SU-DHL-6 (cell line): ENCODE data around the gene PIGS.
"Not testable (repeated sequence)": the region's sequence is repeated elsewhere in the genome, so short reads cannot be mapped to it uniquely, and the experiment has no call there.

Experiments used
- H2AFZ ChIP-seq: fragments of 200-600 bp; sonication (generic); 2 replicates; pipeline ENCODE4 v1.6.1; 2014; ENCODE audit warnings: low read depth, mild to moderate bottlenecking, moderate library complexity, mixed read lengths, antibody characterized with exemption, low read length; ENCODE audit not compliant: severe bottlenecking
- H3F3A ChIP-seq: fragments of 200-600 bp; shearing (Covaris generic); 2 replicates; pipeline ENCODE4 v1.6.0; 2016; ENCODE audit warnings: antibody characterized with exemption, mild to moderate bottlenecking; ENCODE audit not compliant: insufficient read depth
- H3K27ac ChIP-seq: fragments of 200-600 bp; sonication (generic); 2 replicates; pipeline ENCODE4 v1.5.1; 2016; ENCODE audit warnings: low read depth, mild to moderate bottlenecking, low read length, moderate library complexity, mixed read lengths
- H3K27me3 ChIP-seq: fragments of 200-600 bp; sonication (generic), shearing (Covaris generic); 2 replicates; pipeline ENCODE4 v1.6.0; 2014; ENCODE audit warnings: mild to moderate bottlenecking, low read length
- H3K36me3 ChIP-seq: fragments of 200-600 bp; sonication (generic); 2 replicates; pipeline ENCODE4 v1.6.1; 2014; ENCODE audit warnings: mild to moderate bottlenecking, low read length, mixed read lengths
- H3K4me2 ChIP-seq: fragments of 300-600, 200-600 bp; shearing (Covaris generic), sonication (generic); 2 replicates; pipeline ENCODE4 v1.6.0; 2014; ENCODE audit warnings: low read length, low read depth, mild to moderate bottlenecking; ENCODE audit not compliant: poor library complexity, severe bottlenecking
- H3K4me3 ChIP-seq: fragments of 200-600 bp; sonication (generic); 2 replicates; pipeline ENCODE4 v1.5.1; 2014; ENCODE audit warnings: antibody characterized with exemption, low read length, mild to moderate bottlenecking, mixed read lengths; ENCODE audit not compliant: insufficient read depth, poor library complexity, severe bottlenecking
- H3K79me2 ChIP-seq: fragments of 200-600 bp; sonication (generic); 2 replicates; pipeline ENCODE4 v1.6.1; 2014; ENCODE audit warnings: mild to moderate bottlenecking, low read length, moderate library complexity; ENCODE audit not compliant: insufficient read depth
- H3K9ac ChIP-seq: fragments of 200-600 bp; sonication (generic); 2 replicates; pipeline ENCODE4 v1.7.0; 2014; ENCODE audit warnings: mild to moderate bottlenecking, low read length
- H3K9me2 ChIP-seq: fragments of 200-600 bp; sonication (generic); replicated peaks from 2 replicates; pipeline ENCODE4 v1.6.1; 2014; ENCODE audit warnings: low read length; ENCODE audit not compliant: insufficient read depth
- H3K9me3 ChIP-seq: fragments of 200-600 bp; sonication (generic); 2 replicates; pipeline ENCODE4 v1.6.1; 2014; ENCODE audit warnings: low read length, mixed read lengths; ENCODE audit not compliant: insufficient read depth
- H4K20me1 ChIP-seq: fragments of 200-600 bp; sonication (generic); 2 replicates; pipeline ENCODE4 v1.6.1; 2014; ENCODE audit warnings: low read depth, mild to moderate bottlenecking, antibody characterized with exemption, low read length, moderate library complexity, mixed read lengths
- CTCF ChIP-seq: fragments of 200-600 bp; sonication (generic); IDR thresholded peaks from one replicate; pipeline ENCODE4 v1.5.1; 2017; ENCODE audit warnings: antibody characterized with exemption, mild to moderate bottlenecking, low read length, moderate library complexity; ENCODE audit not compliant: insufficient read depth, poor library complexity, severe bottlenecking
- EZH2phosphoT487 ChIP-seq: fragments of 200-600 bp; sonication (generic), shearing (Covaris generic); conservative IDR thresholded peaks from 2 replicates; pipeline ENCODE4 v1.6.1; 2018; ENCODE audit warnings: mild to moderate bottlenecking, antibody characterized with exemption, low read length, moderate library complexity, mixed read lengths

Gene PIGS

GRCh38 chr17:28612936-28613872, 41.9 kb upstream of the PIGS start:
- H3K79me2 ChIP-seq, result no peaks in the 10 kb centered on the region
- no peak overlapping the region for H3K4me2 ChIP-seq
- peaks cover 27% of the 10 kb centered on the region for H3K36me3 ChIP-seq
- H3K9me3 ChIP-seq, result no peaks in the 10 kb centered on the region
- H3K9me2 ChIP-seq, result no peaks in the 10 kb centered on the region
- no peak overlapping the region for H3K27ac ChIP-seq
- no peaks in the 10 kb centered on the region for H4K20me1 ChIP-seq
- H3K9ac ChIP-seq, result no peak overlapping the region
- no peak overlapping the region for H3K4me3 ChIP-seq
- H3F3A ChIP-seq, result no peaks in the 10 kb centered on the region
- no peak overlapping the region for H2AFZ ChIP-seq
- TF ChIP-seq EZH2phosphoT487 (no peak), CTCF (peak; percentile 52)
- no peaks in the 10 kb centered on the region for H3K27me3 ChIP-seq

- Histone ChIP-seq H3F3A (0 out of 2 replicates have a peak, but pooled peaks cover 4% of the 10 kb centered on the region), H2AFZ (no peak overlapping the region), H4K20me1 (no peaks in the 10 kb centered on the region), H3K79me2 (no peaks in the 10 kb centered on the region), H3K27me3 (no peaks in the 10 kb centered on the region), H3K4me2 (no peak overlapping the region), H3K27ac (no peak overlapping the region), H3K9me2 (no peaks in the 10 kb centered on the region), H3K9me3 (no peaks in the 10 kb centered on the region), H3K36me3 (peaks cover 29% of the 10 kb centered on the region), H3K9ac (no peak overlapping the region), H3K4me3 (no peak overlapping the region)
- no peak for TF ChIP-seq CTCF
- no peak for TF ChIP-seq EZH2phosphoT487
Observed at GRCh38 chr17:28612531-28612930, 41.2 kb upstream of the PIGS start.

- Histone ChIP-seq H3K4me2 (no peak overlapping the region), H3K4me3 (no peak overlapping the region), H4K20me1 (no peaks in the 10 kb centered on the region), H2AFZ (no peak overlapping the region), H3K27me3 (no peaks in the 10 kb centered on the region), H3K79me2 (no peaks in the 10 kb centered on the region), H3K27ac (no peak overlapping the region), H3K9me3 (no peaks in the 10 kb centered on the region), H3K9me2 (no peaks in the 10 kb centered on the region), H3K36me3 (peaks cover 17% of the 10 kb centered on the region), H3F3A (0 out of 2 replicates have a peak, but pooled peaks cover 4% of the 10 kb centered on the region), H3K9ac (no peak overlapping the region)
- TF ChIP-seq CTCF, result no peak
- no peak for TF ChIP-seq EZH2phosphoT487
Observed at GRCh38 chr17:28610376-28610775, 39.1 kb upstream of the PIGS start.

GRCh38 chr17:28604031-28604430, 32.7 kb upstream of the PIGS start:
- not testable (repeated sequence) for H3K79me2 ChIP-seq, H3K4me2 ChIP-seq, H3K36me3 ChIP-seq, H3K27ac ChIP-seq, H3K27me3 ChIP-seq, H3K4me3 ChIP-seq, H4K20me1 ChIP-seq, H3K9me2 ChIP-seq, H3K9me3 ChIP-seq, H3K9ac ChIP-seq, H2AFZ ChIP-seq
- H3F3A ChIP-seq, result peaks cover 17% of the 10 kb centered on the region
